Heart right ventricle (tissue), 16 donors: ENCODE measurements around the gene COL23A1. TPM values are rescaled to one million over a fixed set of nuclear protein-coding genes. Genes with fewer than 3 reads are reported as not detected.

Source experiments
- ATAC-seq, 8 donors: fragments of 200-7000 bp; cut with Tn5 transposase; one replicate each; pipeline ENCODE4 v1.9.1; 2020; ENCODE audit warnings: mild to moderate bottlenecking in 8 of 8, moderate library complexity in 8 of 8, moderate number of reproducible peaks in 1 of 8
- DNase-seq, 2 donors: peaks; one replicate each; pipeline ENCODE4 v3.0.0-alpha.2; 2020
- H3K27ac ChIP-seq, 10 donors: fragments of 200-600 bp; sonication (generic) in 2 of 10; one replicate each; pipeline versions ENCODE4 v1.5.0 to v1.8.0; 2020 to 2022; ENCODE audit warnings: mild to moderate bottlenecking in 3 of 10
- H3K27me3 ChIP-seq, 7 donors: fragments of 200-600 bp; one replicate each; pipeline ENCODE4 v1.8.0; 2021 to 2022; ENCODE audit warnings: mild to moderate bottlenecking in 2 of 7
- H3K36me3 ChIP-seq, 9 donors: fragments of 200-600 bp; sonication (generic) in 1 of 9; one replicate each; pipeline versions ENCODE4 v1.5.0 to v1.8.0; 2020 to 2022; ENCODE audit warnings: mild to moderate bottlenecking in 2 of 9
- H3K4me1 ChIP-seq, 9 donors: fragments of 200-600 bp; sonication (generic) in 1 of 9; one replicate each; pipeline versions ENCODE4 v1.5.0 to v1.8.0; 2020 to 2022; ENCODE audit warnings: mild to moderate bottlenecking in 4 of 9
- H3K4me3 ChIP-seq, 10 donors: fragments of 200-600 bp; sonication (generic) in 2 of 10; one replicate each; pipeline versions ENCODE4 v1.5.0 to v1.8.0; 2020 to 2022; ENCODE audit warnings: mild to moderate bottlenecking in 7 of 10, moderate library complexity in 2 of 10
- H3K9me3 ChIP-seq, 11 donors: fragments of 200-600 bp in 10 of 11; sonication (generic) in 2 of 11; one replicate each; pipeline versions ENCODE4 v1.5.0 to v1.8.0; 2013 to 2022; ENCODE audit warnings: mild to moderate bottlenecking in 2 of 11, control low read depth in 1 of 11, moderate library complexity in 1 of 11
- WGBS, 2 donors: extraction: QIAGEN DNeasy Blood & Tissue Kit; methylation state at CpG; one replicate each; pipeline ENCODE4 v1.1.7; 2013; ENCODE audit warnings: inconsistent platforms in 1 of 2; 5-methylcytosine and 5-hydroxymethylcytosine counted together
- intact Hi-C, 10 donors: fragments of 100-400 bp; cut with DNase I; formaldehyde crosslinking; loops; one replicate each; pipeline versions ENCODE4 v1.11.1 to v1.14.2; 2022
- polyA plus RNA-seq, 2 donors: library from polyadenylated mRNA; stranded (reverse); fragments of 200-250 nt; gene quantifications; one replicate each; pipeline ENCODE4 v1.2.3, GENCODE V29; 2013
- total RNA-seq, 10 donors: library from RNA; stranded (reverse); fragmentation: NEBNext Ultra II Directional in 3 of 10; extraction: Animal tissue kit (Norgen Biotek cat#: 25700) in 3 of 10; gene quantifications; one replicate each; pipeline versions ENCODE4 v1.2.1 to v1.2.4, GENCODE V29; 2021 to 2023
- TF ChIP-seq, protein P1 (sequence below), 9 donors: fragments of 200-600 bp; sonication (generic) in 2 of 9; IDR thresholded peaks; one replicate each; pipeline versions ENCODE4 v1.5.0 to v1.8.0; 2021 to 2022; ENCODE audit warnings: antibody characterized with exemption in 9 of 9, mild to moderate bottlenecking in 5 of 9, moderate library complexity in 1 of 9
- donor health status: Arrhythmogenic right ventricular cardiomyopathy.
- donor health status: ischemic (EF 13 %, LVEDD 7.1; RV severe dilation, severe dysfunction).
- donor health status: healthy with polysubstance abuse.
- donor health status: DM: no; HTN: yes; CAD: no.
- donor health status: DM: no; HTN: no; CAD: no.
- donor health status: ischemic (EF 25% LVEDD 6.9; RV normal size, moderate dysfunction).
- donor health status: ischemic (EF 25% LVEDD 5.7; RV mildly dilated, moderate dysfunction).
- donor health status: healthy.
- donor health status: DM: yes; HTN: yes; CAD: no.
- donor health status: Ischemic cardiomyopathy.
- donor health status: ischemic (EF 35%, LVEDD 5.7; RV mildly dilated, moderate dysfunction).
- donor health status: nonischemic (EF 11% LVEDD 7.7; RV severe dilation, severe dysfunction).
- donor health status: DM: yes; HTN: yes; CAD: no.
- donor health status: PGD.
- donor health status: ischemic (EF 29% LVEDD 5.4; RV normal size, mild dysfunction).
- donor health status: nonischemic (EF 23%, LVEDD 6.1; RV moderate dilation, normal function).

The COL23A1 gene
- total and polyA plus RNA-seq, 12 donors, result 8.9 to 29.0 (median 16.2) TPM

DNA sequence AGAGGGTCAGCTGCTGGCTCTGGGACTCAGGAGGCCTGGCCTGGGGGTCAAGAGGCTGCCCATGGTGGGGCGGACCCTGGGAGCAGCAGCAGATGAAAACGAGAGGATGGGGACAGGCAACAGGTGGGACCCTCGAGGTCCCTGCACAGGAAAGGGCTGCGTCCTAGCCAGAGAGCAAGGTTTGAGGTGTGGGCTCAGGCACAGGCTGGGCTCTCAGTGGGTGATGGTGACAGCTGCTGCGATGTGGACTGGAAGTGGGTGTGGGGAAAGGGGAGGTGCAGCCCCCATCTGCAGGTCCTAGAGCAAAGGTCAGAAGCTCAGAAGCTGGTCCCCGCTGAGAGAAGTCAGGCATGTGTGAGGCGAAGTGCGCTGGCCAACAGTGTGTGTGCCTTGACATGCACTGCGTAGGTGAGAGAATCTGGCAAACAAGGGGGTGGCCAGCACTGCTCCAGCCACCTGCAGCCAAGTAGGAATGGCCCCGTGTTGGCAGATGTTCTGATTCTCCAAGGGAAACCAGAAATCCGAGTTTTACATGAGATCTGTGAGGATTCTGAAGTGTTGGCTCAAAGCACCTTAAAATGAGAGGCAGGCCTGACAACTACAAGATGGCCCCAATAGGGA, 85.7 kb downstream of the COL23A1 start:
- Histone ChIP-seq H3K4me1 (peaks cover 0 to 5% (median 0%) of the 10 kb centered on the region in 9 donors), H3K27me3 (no peaks in the 10 kb centered on the region), H3K27ac (no peak overlapping the region), H3K9me3 (peaks cover 0 to 20% (median 0%) of the 10 kb centered on the region in 11 donors), H3K36me3 (no peaks in the 10 kb centered on the region), H3K4me3 (no peak overlapping the region)
- ATAC-seq (peak in 1 of 8 donors; percentile 22), DNase-seq (no peak)
- TF ChIP-seq, protein P1, sequence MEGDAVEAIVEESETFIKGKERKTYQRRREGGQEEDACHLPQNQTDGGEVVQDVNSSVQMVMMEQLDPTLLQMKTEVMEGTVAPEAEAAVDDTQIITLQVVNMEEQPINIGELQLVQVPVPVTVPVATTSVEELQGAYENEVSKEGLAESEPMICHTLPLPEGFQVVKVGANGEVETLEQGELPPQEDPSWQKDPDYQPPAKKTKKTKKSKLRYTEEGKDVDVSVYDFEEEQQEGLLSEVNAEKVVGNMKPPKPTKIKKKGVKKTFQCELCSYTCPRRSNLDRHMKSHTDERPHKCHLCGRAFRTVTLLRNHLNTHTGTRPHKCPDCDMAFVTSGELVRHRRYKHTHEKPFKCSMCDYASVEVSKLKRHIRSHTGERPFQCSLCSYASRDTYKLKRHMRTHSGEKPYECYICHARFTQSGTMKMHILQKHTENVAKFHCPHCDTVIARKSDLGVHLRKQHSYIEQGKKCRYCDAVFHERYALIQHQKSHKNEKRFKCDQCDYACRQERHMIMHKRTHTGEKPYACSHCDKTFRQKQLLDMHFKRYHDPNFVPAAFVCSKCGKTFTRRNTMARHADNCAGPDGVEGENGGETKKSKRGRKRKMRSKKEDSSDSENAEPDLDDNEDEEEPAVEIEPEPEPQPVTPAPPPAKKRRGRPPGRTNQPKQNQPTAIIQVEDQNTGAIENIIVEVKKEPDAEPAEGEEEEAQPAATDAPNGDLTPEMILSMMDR (IDR thresholded peaks at IDR 0.05), result no peak
- intact Hi-C loops, result no loop called here
- WGBS, 2 donors, result 79 to 89% methylated on average over 11 of the region's 11 CpGs

DNA sequence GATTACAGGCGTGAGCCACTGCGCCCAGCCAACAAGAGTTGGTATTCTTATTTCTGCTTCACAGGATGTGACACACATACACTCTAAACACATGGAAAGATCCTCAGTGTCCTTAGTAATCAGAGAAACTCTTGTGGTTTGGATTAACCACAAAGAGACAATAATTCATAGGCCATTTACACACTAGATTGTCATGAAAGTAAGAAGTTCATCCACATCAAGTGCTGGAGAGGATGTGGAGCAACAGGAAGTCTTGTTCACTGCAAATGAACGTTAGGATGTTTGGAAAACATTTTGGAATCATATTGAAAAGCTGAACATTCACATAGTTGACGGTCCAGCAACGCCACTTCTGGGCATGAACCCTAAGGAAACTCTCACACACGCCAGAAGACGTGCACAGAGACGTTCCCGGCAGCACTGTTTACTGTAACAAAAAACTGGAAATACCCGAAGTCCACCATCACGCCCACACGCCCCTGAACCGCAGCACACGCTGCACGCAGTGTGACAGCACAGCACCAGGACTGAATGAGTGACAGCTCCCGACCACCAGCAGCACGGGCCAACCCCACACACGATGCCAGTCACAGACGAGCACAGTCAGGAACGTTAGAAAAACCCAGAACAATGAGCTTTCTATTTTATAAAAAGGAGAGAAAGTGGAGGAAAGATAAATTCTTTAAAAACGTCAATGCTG, 87.6 kb downstream of the COL23A1 start:
- intact Hi-C loops, result no loop called here
- TF ChIP-seq, protein P1 (IDR thresholded peaks at IDR 0.05), result no peak
- Histone ChIP-seq H3K36me3 (no peaks in the 10 kb centered on the region), H3K27ac (no peak overlapping the region), H3K4me3 (no peak overlapping the region), H3K9me3 (peaks cover 0 to 16% (median 0%) of the 10 kb centered on the region in 11 donors), H3K27me3 (no peaks in the 10 kb centered on the region), H3K4me1 (no peaks in the 10 kb centered on the region)
- ATAC-seq (no peak), DNase-seq (no peak)
- WGBS, 2 donors, result 85 to 91% methylated on average over 21 of the region's 21 CpGs

DNA sequence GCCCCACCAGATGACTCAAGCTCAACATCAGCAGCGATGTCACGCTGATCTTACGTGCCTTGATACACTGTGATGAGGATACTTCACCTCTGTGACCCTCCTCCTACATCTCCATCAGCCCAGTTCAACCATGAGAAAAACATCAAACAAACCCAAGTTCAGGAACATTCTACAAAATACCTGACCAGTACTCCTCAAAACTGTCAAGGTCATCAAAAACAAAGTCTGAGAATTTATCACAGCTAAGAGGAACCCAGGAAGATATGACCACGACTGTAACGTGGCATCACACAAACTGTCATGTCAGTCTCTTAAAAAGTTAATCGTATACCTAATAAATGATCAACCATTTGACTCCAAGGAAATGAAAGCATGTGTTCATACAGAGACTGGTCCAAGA, 90.8 kb downstream of the COL23A1 start:
- Histone ChIP-seq H3K27me3 (no peaks in the 10 kb centered on the region), H3K4me3 (no peak overlapping the region), H3K4me1 (peaks cover 0 to 14% (median 0%) of the 10 kb centered on the region in 9 donors), H3K36me3 (no peaks in the 10 kb centered on the region), H3K27ac (no peak overlapping the region), H3K9me3 (peaks cover 0 to 11% (median 0%) of the 10 kb centered on the region in 11 donors)
- no peak for ATAC-seq
- TF ChIP-seq, protein P1 (IDR thresholded peaks at IDR 0.05), result no peak
- DNase-seq, result no peak
- WGBS, 2 donors, result 70 to 82% methylated on average over 6 of the region's 6 CpGs
- intact Hi-C loops, result no loop called here

DNA sequence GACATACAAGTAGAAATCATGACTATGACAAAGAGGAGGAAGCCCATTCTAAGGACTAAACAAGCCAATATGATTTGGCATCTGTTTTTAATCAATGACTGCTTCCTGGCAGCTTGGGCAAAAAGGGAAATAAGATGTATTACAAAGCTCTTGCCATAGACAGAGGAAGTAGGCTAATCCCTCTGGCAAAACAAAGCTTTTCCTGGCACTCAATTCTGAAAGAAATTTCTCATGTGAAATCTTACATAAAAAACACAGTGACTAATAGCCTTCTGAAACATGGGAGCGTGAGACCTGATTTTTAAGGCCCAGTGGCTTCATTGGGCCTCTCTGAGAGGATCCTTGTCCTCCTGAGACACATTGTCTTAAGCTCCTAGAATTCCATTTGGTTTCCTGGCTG, 93.6 kb downstream of the COL23A1 start:
- Histone ChIP-seq H3K27me3 (no peaks in the 10 kb centered on the region), H3K27ac (peak overlapping the region in 1 of 10 donors; percentile 8), H3K4me3 (no peak overlapping the region), H3K4me1 (peaks cover 0 to 14% (median 0%) of the 10 kb centered on the region in 9 donors), H3K9me3 (peaks cover 0 to 12% (median 0%) of the 10 kb centered on the region in 11 donors), H3K36me3 (no peaks in the 10 kb centered on the region)
- intact Hi-C loops, result no loop called here
- ATAC-seq, result no peak
- TF ChIP-seq, protein P1 (IDR thresholded peaks at IDR 0.05), result no peak
- WGBS, 2 donors, result 76 to 77% methylated on average over 1 of the region's 1 CpG
- no peak for DNase-seq
